Stimulated activated CD8-positive, alpha-beta memory T cell treated with anti-CD3 and anti-CD28 coated beads, Interleukin-4, amount 100 ng/mL, for 24 hours (primary cell): Measurements from ENCODE around the gene ZNF652.
A peak's percentile ranks its signal among the peaks of the same experiment; 100 is the strongest.
"Not testable (repeated sequence)": the region's sequence is repeated elsewhere in the genome, so short reads cannot be mapped to it uniquely, and the experiment has no call there.

Experiments
- DNase-seq: peaks from one replicate; pipeline ENCODE4 v3.0.0-alpha.2; 2020; ENCODE audit warnings: low read depth

The ZNF652 gene

GRCh38 chr17:49386373-49386772, 24.3 kb upstream of the ZNF652 start:
- no peak for DNase-seq

- DNase-seq, result no peak
These were observed 22.9 kb upstream of the ZNF652 start for GRCh38 chr17:49384951-49385350.

GRCh38 chr17:49383060-49383459, 21.0 kb upstream of the ZNF652 start:
- no peak for DNase-seq

- no peak for DNase-seq
These were observed 20.5 kb upstream of the ZNF652 start for GRCh38 chr17:49382556-49382955.

GRCh38 chr17:49381793-49382192, 19.7 kb upstream of the ZNF652 start:
- DNase-seq, result no peak

- no peak for DNase-seq
These were observed 19.0 kb upstream of the ZNF652 start for GRCh38 chr17:49381033-49381432.

- DNase-seq, result no peak
These were observed 17.9 kb upstream of the ZNF652 start for GRCh38 chr17:49379926-49380325.

- DNase-seq, result no peak
These were observed 16.3 kb upstream of the ZNF652 start for GRCh38 chr17:49378311-49378710.

- DNase-seq, result no peak
These were observed 13.5 kb upstream of the ZNF652 start for GRCh38 chr17:49375544-49375943.

GRCh38 chr17:49373115-49373514, 11.1 kb upstream of the ZNF652 start:
- DNase-seq, result no peak

GRCh38 chr17:49372425-49372824, 10.4 kb upstream of the ZNF652 start:
- DNase-seq, result no peak

GRCh38 chr17:49370971-49371834, 9.2 kb upstream of the ZNF652 start:
- DNase-seq, result no peak

GRCh38 chr17:49369760-49370159, 7.7 kb upstream of the ZNF652 start:
- DNase-seq, result no peak

GRCh38 chr17:49369089-49369488, 7.0 kb upstream of the ZNF652 start:
- DNase-seq, result no peak

GRCh38 chr17:49365667-49366066, 3.6 kb upstream of the ZNF652 start:
- DNase-seq, result no peak

- DNase-seq, result not testable (repeated sequence)
These were observed 3.1 kb upstream of the ZNF652 start for GRCh38 chr17:49365126-49365525.

GRCh38 chr17:49364119-49364518, 2.1 kb upstream of the ZNF652 start:
- DNase-seq, result no peak

- DNase-seq, result no peak
These were observed 1.2 kb upstream of the ZNF652 start for GRCh38 chr17:49363251-49363650.

GRCh38 chr17:49362723-49363117, 670 bp upstream of the ZNF652 start:
- no peak for DNase-seq

GRCh38 chr17:49361129-49361901, 735 bp downstream of the ZNF652 start:
- peak; percentile 61 for DNase-seq

- DNase-seq, result no peak
These were observed 1.3 kb downstream of the ZNF652 start for GRCh38 chr17:49360796-49361128.

GRCh38 chr17:49359990-49360795, 1.9 kb downstream of the ZNF652 start:
- no peak for DNase-seq
